Measurements from ENCODE around the gene ATP5PD. TPM values are rescaled to one million over a fixed set of nuclear protein-coding genes. Genes with fewer than 3 reads are reported as not detected.

ATP5PD gene
- total and polyA plus RNA-seq, 2 of the 8 experiments (the other 6 are each of a cell fraction or from before 2014, with no cell fraction given) = 335 to 407 TPM

DNA sequence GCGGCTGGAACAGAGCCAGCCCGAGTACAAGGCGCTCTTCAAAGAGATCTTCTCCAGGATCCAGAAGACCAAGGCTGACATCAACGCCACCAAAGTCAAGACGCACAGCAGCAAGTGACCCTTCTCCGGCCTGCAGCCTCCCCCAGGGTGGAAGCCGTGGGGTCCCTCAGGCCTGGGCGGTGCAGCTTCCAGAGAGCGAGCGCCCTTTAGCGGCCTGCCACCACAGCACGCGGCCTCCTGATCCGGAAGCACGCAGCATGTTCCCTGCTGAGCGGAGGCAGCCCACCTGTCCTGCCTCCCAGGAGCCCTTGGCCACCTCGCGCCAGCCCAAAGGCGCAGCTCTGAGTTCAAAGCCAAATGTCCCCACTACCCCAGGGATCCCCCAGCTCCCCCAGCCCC, 42.8 kb downstream of the ATP5PD start:
- H3K27me3 ChIP-seq (replicated peaks in 1 of 4; ENCODE audit: control insufficient read depth in 3 of 4, extremely low read depth in 1 of 4, insufficient read depth in 3 of 4, low read length in 3 of 4) = no peaks in the 10 kb centered on the region
- FAIRE-seq (no peak), DNase-seq (ENCODE audit: low read depth in 1 of 2, low spot score in 2 of 2) (no peak)
- H4K8ac ChIP-seq (ENCODE audit: extremely low read depth, insufficient read depth, low read length) = no peak overlapping the region
- H2BK20ac ChIP-seq (ENCODE audit: low read length) = no peak overlapping the region
- TF ChIP-seq NANOG (IDR thresholded peaks at IDR 0.05; ENCODE audit: insufficient read depth, low read depth, low read length, poor library complexity, severe bottlenecking) = no peak
- TF ChIP-seq JUND (IDR thresholded peaks at IDR 0.05; ENCODE audit: low read length) = no peak
- TF ChIP-seq SRF (IDR thresholded peaks at IDR 0.05; ENCODE audit: low read depth, low read length) = no peak
- TF ChIP-seq SP2 (IDR thresholded peaks at IDR 0.05; ENCODE audit: low read length) = no peak
- no peak for TF ChIP-seq ZNF274 (IDR thresholded peaks at IDR 0.05; ENCODE audit: borderline replicate concordance, extremely low read depth, low read length)
- no peak for TF ChIP-seq RXRA (IDR thresholded peaks at IDR 0.05; ENCODE audit: insufficient read depth, low read depth, low read length)
- no peak for TF ChIP-seq ASH2L (IDR thresholded peaks at IDR 0.05; ENCODE audit: low read length)
- TF ChIP-seq HDAC6 (IDR thresholded peaks at IDR 0.05; ENCODE audit: low read depth, low read length) = no peak
- TF ChIP-seq JUN (IDR thresholded peaks at IDR 0.05; ENCODE audit: low read depth, low read length) = no peak
- no peak for TF ChIP-seq EZH2 (IDR thresholded peaks at IDR 0.05; ENCODE audit: low read depth, low read length, severe bottlenecking)
- no peak for TF ChIP-seq TAF7 (optimal IDR thresholded peaks at IDR 0.05; ENCODE audit: borderline replicate concordance, low read depth, low read length)
- no peak for TF ChIP-seq TBP (IDR thresholded peaks at IDR 0.05; ENCODE audit: low read depth, low read length)
- no peak for TF ChIP-seq TEAD4 (IDR thresholded peaks at IDR 0.05; ENCODE audit: low read depth, low read length)
- TF ChIP-seq GABPA (IDR thresholded peaks at IDR 0.05; ENCODE audit: borderline replicate concordance, insufficient read depth, low read length) = no peak
- no peak for TF ChIP-seq CREB1 (IDR thresholded peaks at IDR 0.05)
- H3K23ac ChIP-seq (ENCODE audit: insufficient read length) = no peak overlapping the region
- no peak overlapping the region for H2AK5ac ChIP-seq (ENCODE audit: low read depth, low read length)
- no peak overlapping the region for H2BK12ac ChIP-seq (ENCODE audit: low read depth, low read length)
- no peaks in the 10 kb centered on the region for H3K9me3 ChIP-seq (ENCODE audit: insufficient read depth in 2 of 2, low read depth in 1 of 2, low read length in 1 of 2)
- no peak overlapping the region for H4K91ac ChIP-seq (replicated peaks; ENCODE audit: insufficient read length, low read length)
- H3K14ac ChIP-seq (ENCODE audit: insufficient read length) = no peak overlapping the region
- H3K23me2 ChIP-seq (ENCODE audit: low read depth, low read length) = no peaks in the 10 kb centered on the region
- no peaks in the 10 kb centered on the region for H3K79me1 ChIP-seq (ENCODE audit: low read depth, low read length)
- 93% methylated on average over 11 of the region's 19 CpGs; no CpG with 5 or more reads in 1 of the 2 experiments for WGBS, 2 experiments (ENCODE audit: extremely low coverage in 1 of 2, insufficient coverage in 1 of 2, insufficient read length in 1 of 2, insufficient replicate concordance in 2 of 2, low coverage in 1 of 2, low lambda C conversion rate in 2 of 2, missing lambda C conversion rate in 1 of 2)
- no peak overlapping the region for H3K4me3 ChIP-seq (ENCODE audit: extremely low read depth in 1 of 4, insufficient read depth in 2 of 4, low read depth in 3 of 4, low read length in 4 of 4)
- no peaks in the 10 kb centered on the region for H3K4me1 ChIP-seq (replicated peaks in 1 of 4; ENCODE audit: control insufficient read depth in 3 of 4, insufficient read depth in 4 of 4, low read length in 3 of 4)
- H3K56ac ChIP-seq (replicated peaks; ENCODE audit: insufficient read length, low read depth, low read length) = no peak overlapping the region
- ChIA-PET CTCF (ENCODE audit: partially characterized antibody) (interaction anchor here (0.5 to 20.3 kb wide), 13 partner anchors 8 to 103 kb away, joined by 3 to 345 read pairs (median 5); partner anchors contain the start of genes CDR2L and MRPL58), POLR2A (ENCODE audit: partially characterized antibody) (interaction anchor here (0.6 to 4.6 kb wide), 4 partner anchors 9 to 41 kb away, joined by 3 to 27 read pairs (median 13); partner anchors contain the start of genes CDR2L and MRPL58)
- no peak overlapping the region for H3K9ac ChIP-seq (replicated peaks in 1 of 4; ENCODE audit: extremely low read depth in 1 of 4, low read depth in 3 of 4, low read length in 3 of 4)
- H3K27ac ChIP-seq (ENCODE audit: low read depth, low read length) = no peak overlapping the region
- H2AFZ ChIP-seq (ENCODE audit: low read length) = no peak overlapping the region
- no peak overlapping the region for H3K4me2 ChIP-seq (ENCODE audit: insufficient read depth in 1 of 2, low read depth in 2 of 2, low read length in 2 of 2)
- H3K36me3 ChIP-seq (ENCODE audit: control insufficient read depth in 2 of 4, insufficient read depth in 4 of 4, low read length in 3 of 4) = peaks cover 6 to 32% (median 20%) of the 10 kb centered on the region in 4 experiments; a peak in 6 of 8 replicates
- no peaks in the 10 kb centered on the region for H3K79me2 ChIP-seq (ENCODE audit: control insufficient read depth in 1 of 2, insufficient read depth in 2 of 2, low read length in 2 of 2)
- no peak overlapping the region for H3K18ac ChIP-seq (ENCODE audit: extremely low read depth, low read length)
- no peak overlapping the region for H2BK5ac ChIP-seq (ENCODE audit: low read depth, low read length)
- H3K4ac ChIP-seq (replicated peaks; ENCODE audit: insufficient read length, low read depth, low read length) = no peak overlapping the region
- no peak overlapping the region for H4K5ac ChIP-seq (ENCODE audit: insufficient read length, low read depth, low read length)
- peaks cover 0 to 4% of the 10 kb centered on the region in 2 experiments for H4K20me1 ChIP-seq (replicated peaks in 1 of 2; ENCODE audit: control insufficient read depth in 1 of 2, insufficient read depth in 2 of 2, low read length in 2 of 2)
- H2BK120ac ChIP-seq (replicated peaks; ENCODE audit: low read depth, low read length) = no peak overlapping the region
- no peak overlapping the region for H2BK15ac ChIP-seq (ENCODE audit: low read length)
